Nephron progenitor cell (in vitro differentiated cells): ENCODE results near the gene ZNF30.
A peak's percentile ranks its signal among the peaks of the same experiment; 100 is the strongest.
"Not testable (repeated sequence)": the region's sequence is repeated elsewhere in the genome, so short reads cannot be mapped to it uniquely, and the experiment has no call there.

Experiments
- DNase-seq: peaks from one replicate; pipeline ENCODE4 v3.0.0; 2021
- H3K27ac Mint-ChIP-seq: 2 replicates; pipeline ENCODE4 v1.8.0; 2021; ENCODE audit warnings: mild to moderate bottlenecking, moderate library complexity, mixed read lengths
- H3K27me3 Mint-ChIP-seq: 2 replicates; pipeline ENCODE4 v1.8.0; 2021; ENCODE audit warnings: mild to moderate bottlenecking, low read depth, mixed read lengths; ENCODE audit not compliant: poor library complexity
- H3K36me3 Mint-ChIP-seq: 2 replicates; pipeline ENCODE4 v1.8.0; 2021; ENCODE audit warnings: low read depth, mixed read lengths
- H3K4me1 Mint-ChIP-seq: 2 replicates; pipeline ENCODE4 v1.8.0; 2021; ENCODE audit warnings: mixed read lengths
- H3K4me3 Mint-ChIP-seq: 2 replicates; pipeline ENCODE4 v1.8.0; 2021; ENCODE audit warnings: mild to moderate bottlenecking, moderate library complexity, mixed read lengths
- H3K9me3 Mint-ChIP-seq: 2 replicates; pipeline ENCODE4 v1.8.0; 2021; ENCODE audit warnings: mild to moderate bottlenecking, moderate library complexity, mixed read lengths
- TF ChIP-seq, protein P1 (sequence below): fragments of 200-600 bp; sonication (generic); IDR thresholded peaks from 2 replicates; pipeline ENCODE4 v1.5.0; 2021; ENCODE audit warnings: antibody characterized with exemption

ZNF30 gene

DNA sequence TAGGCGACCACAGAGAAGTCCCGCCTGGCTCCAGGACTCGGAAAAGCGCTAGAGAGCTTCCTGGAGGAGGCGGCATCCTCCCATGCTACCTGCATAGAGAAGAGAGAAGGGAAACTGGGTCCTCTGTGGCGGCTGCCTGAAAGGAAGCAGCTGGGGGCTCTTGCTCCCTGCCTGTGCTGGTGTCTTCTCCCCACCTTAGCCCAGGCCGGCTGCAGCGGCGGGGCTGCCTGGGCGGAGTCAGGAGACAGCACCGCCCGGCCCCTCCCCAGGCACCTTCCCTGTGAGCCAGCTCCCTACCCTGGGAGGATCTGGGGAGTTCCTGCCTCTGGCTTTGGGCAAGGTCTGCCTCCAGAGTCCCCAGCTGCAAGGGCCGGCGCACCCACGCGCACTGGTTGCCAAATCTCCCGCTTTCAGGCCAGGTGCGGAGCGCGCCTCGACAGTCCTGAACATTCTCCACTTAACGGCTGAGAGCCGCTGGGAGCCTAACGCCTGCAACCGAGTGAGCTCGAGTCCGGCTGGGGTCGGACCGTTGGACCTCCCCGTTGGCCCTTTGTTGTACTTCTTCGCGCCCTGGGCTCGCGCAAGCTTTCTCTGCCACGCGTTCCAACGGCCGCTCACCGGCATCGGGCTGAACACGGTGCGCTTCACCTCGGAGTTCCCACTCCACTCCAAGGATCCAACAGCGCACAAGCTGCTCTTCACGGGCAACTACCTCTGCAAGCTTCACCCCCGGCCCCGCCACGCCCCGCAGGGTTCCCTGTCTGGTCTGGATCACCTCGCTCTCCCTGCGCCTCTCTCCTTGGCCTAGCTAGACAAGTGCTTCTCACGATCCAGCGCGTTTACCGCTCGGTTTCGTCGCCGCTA, 21.8 kb upstream of the ZNF30 start:
- Mint-ChIP-seq H3K36me3 (no peaks in the 10 kb centered on the region), H3K27me3 (peaks cover 77% of the 10 kb centered on the region), H3K27ac (no peak overlapping the region), H3K4me3 (peak overlapping the region; percentile 67), H3K9me3 (peaks cover 22% of the 10 kb centered on the region), H3K4me1 (peaks cover 7% of the 10 kb centered on the region)
- TF ChIP-seq, protein P1, sequence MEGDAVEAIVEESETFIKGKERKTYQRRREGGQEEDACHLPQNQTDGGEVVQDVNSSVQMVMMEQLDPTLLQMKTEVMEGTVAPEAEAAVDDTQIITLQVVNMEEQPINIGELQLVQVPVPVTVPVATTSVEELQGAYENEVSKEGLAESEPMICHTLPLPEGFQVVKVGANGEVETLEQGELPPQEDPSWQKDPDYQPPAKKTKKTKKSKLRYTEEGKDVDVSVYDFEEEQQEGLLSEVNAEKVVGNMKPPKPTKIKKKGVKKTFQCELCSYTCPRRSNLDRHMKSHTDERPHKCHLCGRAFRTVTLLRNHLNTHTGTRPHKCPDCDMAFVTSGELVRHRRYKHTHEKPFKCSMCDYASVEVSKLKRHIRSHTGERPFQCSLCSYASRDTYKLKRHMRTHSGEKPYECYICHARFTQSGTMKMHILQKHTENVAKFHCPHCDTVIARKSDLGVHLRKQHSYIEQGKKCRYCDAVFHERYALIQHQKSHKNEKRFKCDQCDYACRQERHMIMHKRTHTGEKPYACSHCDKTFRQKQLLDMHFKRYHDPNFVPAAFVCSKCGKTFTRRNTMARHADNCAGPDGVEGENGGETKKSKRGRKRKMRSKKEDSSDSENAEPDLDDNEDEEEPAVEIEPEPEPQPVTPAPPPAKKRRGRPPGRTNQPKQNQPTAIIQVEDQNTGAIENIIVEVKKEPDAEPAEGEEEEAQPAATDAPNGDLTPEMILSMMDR, result no peak
- DNase-seq, result peak; percentile 15

DNA sequence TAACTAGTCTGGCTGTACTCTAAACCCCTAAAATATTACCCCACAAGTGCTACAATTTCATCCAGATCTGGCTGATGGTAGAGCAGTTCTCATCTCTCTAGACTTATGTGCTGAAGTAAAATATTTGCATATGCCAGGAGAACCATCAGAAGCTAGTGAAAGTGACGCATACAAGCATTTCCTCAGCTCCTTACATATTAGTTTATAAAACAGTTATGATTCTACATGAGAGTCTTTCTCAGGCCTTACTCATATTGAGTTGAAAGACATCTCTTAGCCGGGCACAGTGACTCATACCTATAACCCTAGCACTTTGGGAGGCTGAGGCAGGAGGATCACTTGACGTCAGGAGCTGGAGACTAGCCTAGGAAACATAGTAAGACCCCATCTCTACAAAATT, 15.9 kb upstream of the ZNF30 start:
- no peak for DNase-seq
- H3K27ac Mint-ChIP-seq, result no peak overlapping the region
- H3K27me3 Mint-ChIP-seq, result peaks cover 38% of the 10 kb centered on the region
- H3K9me3 Mint-ChIP-seq, result peaks cover 29% of the 10 kb centered on the region
- TF ChIP-seq, protein P1, result no peak
- no peaks in the 10 kb centered on the region for H3K36me3 Mint-ChIP-seq
- no peak overlapping the region for H3K4me3 Mint-ChIP-seq
- no peaks in the 10 kb centered on the region for H3K4me1 Mint-ChIP-seq

DNA sequence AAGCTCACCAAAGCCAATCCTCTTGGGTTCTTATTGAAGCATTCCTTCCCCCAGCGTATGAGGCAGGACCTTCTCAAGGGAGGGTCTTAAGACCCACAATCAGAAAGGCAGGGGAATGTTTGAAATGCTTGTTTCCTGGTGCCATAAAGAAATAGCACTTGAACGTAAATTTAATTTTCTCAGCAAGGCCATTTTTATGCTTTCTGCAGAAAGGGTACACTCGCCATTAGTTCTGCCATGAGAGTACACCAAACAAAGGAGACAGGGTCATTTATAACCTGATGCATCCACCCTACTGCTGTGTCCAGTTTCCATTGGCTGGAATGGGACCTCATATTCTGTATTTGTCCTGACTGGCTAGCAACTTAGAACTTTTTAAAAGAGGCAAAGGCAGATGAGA, 9.6 kb upstream of the ZNF30 start:
- H3K9me3 Mint-ChIP-seq, result peaks cover 68% of the 10 kb centered on the region
- H3K27ac Mint-ChIP-seq, result not testable (repeated sequence)

DNA sequence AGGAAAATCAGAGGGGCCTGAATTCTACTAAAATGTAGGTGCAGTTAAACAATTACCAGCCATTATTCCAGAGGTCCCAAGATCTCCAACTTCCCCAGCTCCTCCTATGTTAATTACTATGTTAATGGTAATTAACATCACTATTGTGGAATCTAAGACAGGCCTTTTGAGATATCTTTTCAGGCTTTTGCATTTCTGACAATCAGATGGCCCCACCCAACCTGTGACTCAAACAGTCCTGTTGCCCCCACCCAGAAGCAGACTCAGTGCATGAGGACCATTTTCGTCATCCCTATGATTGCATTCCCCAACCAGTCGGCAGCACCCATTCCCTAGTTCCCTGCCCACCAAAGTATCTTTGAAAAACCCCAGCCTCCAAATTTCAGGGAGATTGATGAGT, 8.5 kb upstream of the ZNF30 start:
- Mint-ChIP-seq H3K4me3 (no peak overlapping the region), H3K27ac (no peak overlapping the region), H3K9me3 (peaks cover 70% of the 10 kb centered on the region), H3K4me1 (no peaks in the 10 kb centered on the region), H3K27me3 (peaks cover 14% of the 10 kb centered on the region), H3K36me3 (no peaks in the 10 kb centered on the region)
- no peak for DNase-seq
- TF ChIP-seq, protein P1, result no peak

More for the DNA sequence above, 9.6 kb upstream of the ZNF30 start:
- DNase-seq, H3K4me3 Mint-ChIP-seq, H3K36me3 Mint-ChIP-seq, H3K4me1 Mint-ChIP-seq: not testable (repeated sequence)
- H3K27me3 Mint-ChIP-seq, result peaks cover 12% of the 10 kb centered on the region

DNA sequence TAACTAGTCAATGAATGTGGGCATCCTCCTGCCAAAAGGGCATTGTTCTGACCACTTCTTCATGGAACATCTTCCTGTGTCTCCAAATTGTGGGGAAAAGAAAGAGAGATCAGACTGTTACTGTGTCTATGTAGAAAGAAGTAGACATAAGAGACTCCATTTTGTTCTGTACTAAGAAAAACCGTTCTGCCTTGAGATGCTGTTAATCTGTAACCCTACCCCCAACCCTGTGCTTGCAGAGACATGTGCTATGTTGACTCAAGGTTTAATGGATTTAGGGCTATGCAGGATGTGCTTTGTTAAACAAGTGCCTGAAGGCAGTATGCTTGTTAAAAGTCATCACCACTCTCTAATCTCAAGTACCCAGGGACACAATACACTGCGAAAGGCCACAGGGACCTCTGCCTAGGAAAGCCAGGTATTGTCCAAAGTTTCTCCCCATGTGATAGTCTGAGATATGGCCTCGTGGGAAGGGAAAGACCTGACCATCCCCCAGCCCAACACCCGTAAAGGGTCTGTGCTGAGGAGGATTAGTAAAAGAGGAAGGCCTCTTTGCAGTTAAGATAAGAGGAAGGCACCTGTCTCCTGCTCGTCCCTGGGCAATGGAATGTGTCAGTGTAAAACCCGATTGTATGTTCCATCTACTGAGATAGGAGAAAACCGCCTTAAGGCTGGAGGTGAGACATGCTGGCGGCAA, 6.5 kb upstream of the ZNF30 start:
- H3K4me3 Mint-ChIP-seq, H3K36me3 Mint-ChIP-seq, H3K4me1 Mint-ChIP-seq, H3K27ac Mint-ChIP-seq, DNase-seq: not testable (repeated sequence)
- Mint-ChIP-seq H3K27me3 (peaks cover 23% of the 10 kb centered on the region), H3K9me3 (peaks cover 79% of the 10 kb centered on the region)

DNA sequence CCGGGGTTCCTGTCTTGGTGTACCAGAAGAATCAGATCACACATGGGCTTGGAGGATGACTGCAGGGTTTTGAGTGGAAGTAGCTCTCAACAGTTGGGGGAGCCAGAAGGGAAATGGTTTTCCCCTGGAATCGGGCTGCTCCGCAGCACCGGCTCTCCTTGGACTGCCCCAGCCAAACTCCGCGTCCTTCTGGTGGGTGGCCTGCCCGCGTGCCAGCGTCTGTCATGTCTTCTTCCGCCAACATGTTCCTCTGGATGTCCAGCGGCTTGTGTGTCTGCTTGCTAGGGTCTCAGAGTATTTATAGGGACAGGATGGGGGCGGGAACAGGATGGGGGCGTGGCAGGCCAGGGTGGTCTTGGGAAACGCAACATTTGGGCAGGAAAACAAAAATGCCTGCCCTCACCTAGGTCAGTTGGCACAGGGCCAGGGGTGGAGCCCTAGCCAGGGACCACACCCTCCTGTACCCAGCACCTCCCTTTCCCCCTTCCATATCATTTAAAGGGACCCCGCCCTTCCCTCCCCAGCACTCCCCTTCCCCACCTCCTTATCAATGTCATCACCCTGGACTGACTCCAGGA, 1.3 kb upstream of the ZNF30 start:
- H3K27me3 Mint-ChIP-seq, result peaks cover 17% of the 10 kb centered on the region
- H3K27ac Mint-ChIP-seq, result no peak overlapping the region
- peaks cover 43% of the 10 kb centered on the region for H3K9me3 Mint-ChIP-seq
- H3K4me1 Mint-ChIP-seq, result peaks cover 15% of the 10 kb centered on the region
- TF ChIP-seq, protein P1, result no peak
- no peak overlapping the region for H3K4me3 Mint-ChIP-seq
- peaks cover 21% of the 10 kb centered on the region for H3K36me3 Mint-ChIP-seq
- DNase-seq, result no peak
